A549 (cell line): ENCODE data around the gene ADGRD1.

ENCODE experiments used
- CTCF ChIP-seq: fragments of >200 bp; sonication (Bioruptor Twin); formaldehyde crosslinking; IDR thresholded peaks from 3 replicates; pipeline ENCODE4 v1.5.1; 2016
- EP300 ChIP-seq, 2 experiments: fragments of >200 bp; sonication (Bioruptor Twin); formaldehyde crosslinking; IDR thresholded peaks; 2 replicates in 1 of 2; 3 replicates in 1 of 2; pipeline ENCODE4 v1.6.1; 2016 to 2017
- HDAC2 ChIP-seq: fragments of 200-600 bp; sonication (generic); IDR thresholded peaks from 2 replicates; pipeline ENCODE4 v1.6.1; 2016
- JUN ChIP-seq, 2 experiments: fragments of >200 bp; sonication (Bioruptor Twin); formaldehyde crosslinking; IDR thresholded peaks; 2 replicates in 1 of 2; 3 replicates in 1 of 2; pipeline ENCODE4 v1.6.1; 2016 to 2017
- MAZ ChIP-seq: fragments of 150-350 bp; IDR thresholded peaks from 2 replicates; pipeline ENCODE4 v1.6.1; 2014; ENCODE audit warnings: antibody characterized with exemption, low read depth, low read length, borderline replicate concordance
- POLR2AphosphoS2 ChIP-seq: conservative IDR thresholded peaks from 2 replicates; pipeline ENCODE4 v1.6.1; 2012; ENCODE audit warnings: low read length, improper control_type of control experiment, inconsistent platforms
- TP53 ChIP-seq: fragments of 250-450 bp; sonication (Bioruptor Pico); IDR thresholded peaks from 2 replicates; pipeline ENCODE4 v1.5.0; 2021; ENCODE audit warnings: mild to moderate bottlenecking, moderate library complexity
- USF2 ChIP-seq: fragments of 450-650 bp; IDR thresholded peaks from 2 replicates; pipeline ENCODE4 v1.6.1; 2014; ENCODE audit warnings: antibody characterized with exemption

- TF ChIP-seq TP53, result no peak
- no peak for TF ChIP-seq POLR2AphosphoS2
- no peak for TF ChIP-seq MAZ
- no peak for TF ChIP-seq USF2
- TF ChIP-seq CTCF, result no peak
- TF ChIP-seq EP300 (IDR thresholded peaks at IDR 0.05), result no peak
- TF ChIP-seq JUN (IDR thresholded peaks at IDR 0.05), result no peak
- TF ChIP-seq HDAC2, result no peak
Measured at GRCh38 chr12:130973906-130974305, 20.2 kb downstream of the ADGRD1 start.
